ENCODE results near the gene IQCF2. TPM values are rescaled to one million over a fixed set of nuclear protein-coding genes. Genes with fewer than 3 reads are reported as not detected.

IQCF2 gene
- total RNA-seq, 1 donor from 2014 or later, result not detected

DNA sequence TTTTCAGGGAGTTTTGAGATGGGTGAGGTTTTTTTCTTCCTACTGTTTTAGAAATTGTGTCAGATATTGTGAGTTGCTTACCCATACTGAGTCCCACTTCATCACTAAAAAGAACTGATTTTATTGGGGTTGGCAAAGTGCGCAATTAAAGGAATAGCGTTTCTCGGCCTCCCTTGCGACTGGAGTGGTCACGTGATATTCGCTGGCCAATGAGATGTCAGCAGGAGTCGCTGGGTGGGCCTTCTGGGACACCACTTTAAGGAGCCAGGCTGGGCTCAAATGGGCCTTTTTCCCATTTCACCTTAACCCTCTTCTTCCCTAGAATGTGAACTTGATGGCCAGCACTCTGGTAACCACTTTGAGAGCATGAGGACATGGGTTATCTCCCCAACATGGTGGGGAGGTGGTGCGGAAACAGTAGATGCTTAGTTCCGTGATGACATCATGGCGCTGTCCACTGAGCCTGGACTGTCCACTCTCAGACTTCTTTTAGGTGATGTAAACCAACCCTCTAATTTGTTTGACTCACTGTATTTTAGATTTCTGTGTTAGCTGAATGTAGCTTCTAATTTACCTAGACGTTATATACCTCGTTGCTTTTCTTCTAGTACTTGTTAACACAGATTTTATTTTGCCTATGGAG lies 27.2 kb downstream of the IQCF2 start:
- H3K9me3 Mint-ChIP-seq, result no peaks in the 10 kb centered on the region
- peaks cover 9% of the 10 kb centered on the region for H3K4me1 Mint-ChIP-seq
- TF ChIP-seq, protein P1, sequence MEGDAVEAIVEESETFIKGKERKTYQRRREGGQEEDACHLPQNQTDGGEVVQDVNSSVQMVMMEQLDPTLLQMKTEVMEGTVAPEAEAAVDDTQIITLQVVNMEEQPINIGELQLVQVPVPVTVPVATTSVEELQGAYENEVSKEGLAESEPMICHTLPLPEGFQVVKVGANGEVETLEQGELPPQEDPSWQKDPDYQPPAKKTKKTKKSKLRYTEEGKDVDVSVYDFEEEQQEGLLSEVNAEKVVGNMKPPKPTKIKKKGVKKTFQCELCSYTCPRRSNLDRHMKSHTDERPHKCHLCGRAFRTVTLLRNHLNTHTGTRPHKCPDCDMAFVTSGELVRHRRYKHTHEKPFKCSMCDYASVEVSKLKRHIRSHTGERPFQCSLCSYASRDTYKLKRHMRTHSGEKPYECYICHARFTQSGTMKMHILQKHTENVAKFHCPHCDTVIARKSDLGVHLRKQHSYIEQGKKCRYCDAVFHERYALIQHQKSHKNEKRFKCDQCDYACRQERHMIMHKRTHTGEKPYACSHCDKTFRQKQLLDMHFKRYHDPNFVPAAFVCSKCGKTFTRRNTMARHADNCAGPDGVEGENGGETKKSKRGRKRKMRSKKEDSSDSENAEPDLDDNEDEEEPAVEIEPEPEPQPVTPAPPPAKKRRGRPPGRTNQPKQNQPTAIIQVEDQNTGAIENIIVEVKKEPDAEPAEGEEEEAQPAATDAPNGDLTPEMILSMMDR (conservative IDR thresholded peaks at IDR 0.05), result no peak
- H3K27ac Mint-ChIP-seq (ENCODE audit: unreplicated experiment), result no peak overlapping the region
- no peak for DNase-seq (ENCODE audit: low read depth, low spot score)
- no peak overlapping the region for H3K4me3 Mint-ChIP-seq
- no peaks in the 10 kb centered on the region for H3K36me3 Mint-ChIP-seq (ENCODE audit: low read depth)
- peaks cover 9% of the 10 kb centered on the region for H3K27me3 Mint-ChIP-seq (ENCODE audit: low read depth)

DNA sequence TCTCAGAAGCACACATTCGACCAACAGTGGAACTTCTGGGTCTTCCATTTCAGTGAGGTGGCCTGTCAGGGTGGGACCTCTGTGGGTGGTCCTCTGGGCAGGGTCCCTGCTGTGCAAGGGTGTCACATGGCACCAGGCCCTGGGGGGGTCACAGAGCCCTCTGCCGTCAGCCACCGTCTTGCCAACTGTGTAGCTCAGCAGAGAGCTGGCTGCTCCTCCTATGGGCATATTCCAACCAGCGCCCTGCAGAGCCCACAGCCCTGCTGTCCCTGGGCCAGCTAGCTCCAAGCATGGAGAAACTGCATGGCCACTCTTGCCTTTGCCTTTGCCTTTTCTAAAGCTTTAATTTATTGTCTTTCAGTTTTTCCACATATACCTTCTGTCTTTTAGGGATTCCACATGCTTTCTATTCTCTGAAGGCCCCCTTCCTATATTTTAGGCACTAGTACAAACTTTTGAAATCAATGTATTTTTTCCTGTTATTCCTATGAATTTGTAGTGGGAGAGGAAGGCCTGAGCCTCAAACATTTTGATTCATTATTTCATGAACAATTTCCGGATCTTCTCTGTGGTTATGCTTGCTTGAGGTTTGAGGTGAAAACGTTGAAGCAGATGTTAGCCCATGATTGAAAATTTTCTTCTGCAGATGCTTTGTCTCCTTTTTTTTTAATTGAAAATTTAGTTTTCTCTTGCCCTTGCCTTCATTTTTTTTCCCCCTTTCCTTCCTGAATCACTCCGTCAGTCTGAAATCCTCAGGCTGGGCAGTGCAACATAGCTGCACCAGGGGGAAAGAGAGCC lies 30.0 kb downstream of the IQCF2 start:
- no peak for DNase-seq (ENCODE audit: low read depth, low spot score)
- H3K36me3 Mint-ChIP-seq (ENCODE audit: low read depth), result no peaks in the 10 kb centered on the region
- peaks cover 9% of the 10 kb centered on the region for H3K4me1 Mint-ChIP-seq
- peaks cover 9% of the 10 kb centered on the region for H3K27me3 Mint-ChIP-seq (ENCODE audit: low read depth)
- H3K27ac Mint-ChIP-seq (ENCODE audit: unreplicated experiment), result no peak overlapping the region
- H3K4me3 Mint-ChIP-seq, result no peak overlapping the region
- TF ChIP-seq, protein P1 (conservative IDR thresholded peaks at IDR 0.05), result no peak
- no peaks in the 10 kb centered on the region for H3K9me3 Mint-ChIP-seq

DNA sequence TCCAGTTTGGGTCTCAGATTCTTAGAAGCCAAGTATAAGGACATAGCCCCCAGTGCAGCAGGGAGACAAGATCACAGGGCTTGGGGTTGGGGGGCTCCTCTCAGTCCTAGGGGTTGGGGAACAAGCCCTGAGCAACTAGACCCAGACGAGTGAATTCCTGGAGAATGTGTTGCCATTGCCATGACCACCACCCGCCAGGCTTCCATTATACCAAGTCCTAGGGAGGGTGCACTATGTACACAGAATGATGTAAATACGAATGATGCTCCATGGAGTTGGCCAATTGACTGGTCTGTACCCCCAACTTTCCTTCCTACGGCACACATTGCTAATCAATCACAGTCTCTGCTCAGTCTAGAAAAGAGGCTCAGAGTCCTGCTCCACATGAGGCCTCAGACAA lies 33.0 kb downstream of the IQCF2 start:
- TF ChIP-seq, protein P1 (conservative IDR thresholded peaks at IDR 0.05), result no peak
- Mint-ChIP-seq H3K4me3 (no peak overlapping the region), H3K27me3 (ENCODE audit: low read depth) (peaks cover 15% of the 10 kb centered on the region)

DNA sequence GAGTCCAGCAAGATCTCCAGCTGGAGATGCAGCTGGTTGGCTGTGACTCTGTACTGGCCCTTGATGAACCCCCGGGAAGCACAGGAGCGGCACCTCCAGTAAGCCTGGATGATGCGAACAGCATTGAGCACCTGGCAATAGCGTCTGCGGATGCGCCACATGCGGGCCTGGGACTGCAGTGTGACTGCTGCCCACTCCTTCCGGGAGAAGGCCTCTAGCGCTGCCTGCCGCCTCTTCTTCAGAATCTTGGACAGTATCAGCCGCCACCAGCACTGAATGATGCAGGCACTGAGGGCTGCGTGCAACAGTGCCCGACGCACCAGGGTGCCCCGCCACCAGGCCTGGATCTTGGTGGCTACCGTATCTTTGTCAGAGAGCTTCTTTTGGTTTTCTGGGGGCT lies 33.5 kb downstream of the IQCF2 start:
- H3K27me3 Mint-ChIP-seq (ENCODE audit: low read depth), result peaks cover 16% of the 10 kb centered on the region
- DNase-seq (ENCODE audit: low read depth, low spot score), result no peak
- H3K9me3 Mint-ChIP-seq, result no peaks in the 10 kb centered on the region
- H3K4me3 Mint-ChIP-seq, result no peak overlapping the region
- TF ChIP-seq, protein P1 (conservative IDR thresholded peaks at IDR 0.05), result no peak
- H3K36me3 Mint-ChIP-seq (ENCODE audit: low read depth), result no peaks in the 10 kb centered on the region
- no peak overlapping the region for H3K27ac Mint-ChIP-seq (ENCODE audit: unreplicated experiment)
- H3K4me1 Mint-ChIP-seq, result peaks cover 9% of the 10 kb centered on the region

More for the DNA sequence above, 33.0 kb downstream of the IQCF2 start:
- Mint-ChIP-seq H3K4me1 (peaks cover 9% of the 10 kb centered on the region), H3K36me3 (ENCODE audit: low read depth) (no peaks in the 10 kb centered on the region), H3K27ac (ENCODE audit: unreplicated experiment) (no peak overlapping the region), H3K9me3 (no peaks in the 10 kb centered on the region)
- no peak for DNase-seq (ENCODE audit: low read depth, low spot score)

DNA sequence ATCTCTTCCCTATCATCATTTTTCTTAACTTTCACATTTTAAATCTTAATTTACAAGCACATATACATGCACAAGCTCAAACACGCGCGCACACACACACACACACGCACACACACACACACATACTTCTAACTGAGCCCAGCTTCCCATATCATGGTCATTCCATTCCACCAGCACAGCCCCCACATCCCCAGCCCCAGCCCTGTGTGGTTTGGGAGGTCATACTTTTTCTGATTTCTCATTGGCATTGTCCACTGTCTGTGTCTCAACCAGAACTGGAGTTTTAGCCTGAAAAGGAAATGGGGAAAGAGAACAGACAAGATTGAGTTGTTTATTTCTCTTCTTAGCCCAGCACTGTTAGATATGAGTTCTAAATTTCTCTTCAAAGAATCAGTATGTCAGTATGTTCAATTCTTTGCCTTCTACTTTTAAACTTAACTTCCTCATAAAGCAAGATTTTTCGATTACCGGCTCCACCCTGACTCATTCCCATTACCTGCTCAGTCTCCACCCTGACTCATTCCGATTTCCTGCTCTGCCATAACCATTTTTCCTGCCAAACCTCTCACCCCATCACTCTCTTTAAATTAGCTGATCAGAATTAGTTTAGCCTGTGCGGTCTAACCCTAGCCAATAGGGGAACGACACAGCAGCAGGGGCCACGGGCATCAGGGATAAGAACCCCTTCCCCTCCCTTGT lies 35.3 kb downstream of the IQCF2 start:
- H3K4me1 Mint-ChIP-seq, result peaks cover 9% of the 10 kb centered on the region
- H3K4me3 Mint-ChIP-seq, result no peak overlapping the region
- H3K27ac Mint-ChIP-seq (ENCODE audit: unreplicated experiment), result no peak overlapping the region
- DNase-seq (ENCODE audit: low read depth, low spot score), result no peak
- H3K9me3 Mint-ChIP-seq, result no peaks in the 10 kb centered on the region
- TF ChIP-seq, protein P1 (conservative IDR thresholded peaks at IDR 0.05), result no peak
- peaks cover 18% of the 10 kb centered on the region for H3K27me3 Mint-ChIP-seq (ENCODE audit: low read depth)
- H3K36me3 Mint-ChIP-seq (ENCODE audit: low read depth), result no peaks in the 10 kb centered on the region
